Kidney capillary endothelial cell (primary cell): ENCODE data around the gene ESR1.
A peak's percentile ranks its signal among the peaks of the same experiment; 100 is the strongest.
"Not testable (repeated sequence)": the region's sequence is repeated elsewhere in the genome, so short reads cannot be mapped to it uniquely, and the experiment has no call there.

Source experiments
- DNase-seq: peaks from one replicate; pipeline ENCODE4 v3.0.0-alpha.2; 2018; ENCODE audit warnings: low spot score

The ESR1 gene

DNA sequence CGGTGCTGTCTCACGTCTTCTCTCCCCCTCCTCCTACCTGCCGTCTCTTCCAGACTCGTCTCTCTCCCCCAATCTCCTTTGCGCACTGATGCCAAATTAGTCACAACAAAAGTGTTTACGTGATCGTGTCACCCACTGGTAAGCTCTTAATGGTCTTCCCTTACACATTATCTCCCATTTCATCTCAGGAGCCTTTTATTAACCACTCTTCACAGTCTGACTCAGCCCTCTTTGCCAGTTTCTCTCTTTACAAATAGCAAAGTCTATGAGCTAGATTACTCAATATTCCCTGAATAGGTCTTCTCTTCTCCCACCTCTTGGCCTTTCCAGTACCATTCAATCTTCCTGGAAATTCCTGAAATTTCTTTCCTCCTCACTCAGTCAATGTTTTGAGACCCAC, 247.0 kb downstream of the ESR1 start:
- no peak for DNase-seq

DNA sequence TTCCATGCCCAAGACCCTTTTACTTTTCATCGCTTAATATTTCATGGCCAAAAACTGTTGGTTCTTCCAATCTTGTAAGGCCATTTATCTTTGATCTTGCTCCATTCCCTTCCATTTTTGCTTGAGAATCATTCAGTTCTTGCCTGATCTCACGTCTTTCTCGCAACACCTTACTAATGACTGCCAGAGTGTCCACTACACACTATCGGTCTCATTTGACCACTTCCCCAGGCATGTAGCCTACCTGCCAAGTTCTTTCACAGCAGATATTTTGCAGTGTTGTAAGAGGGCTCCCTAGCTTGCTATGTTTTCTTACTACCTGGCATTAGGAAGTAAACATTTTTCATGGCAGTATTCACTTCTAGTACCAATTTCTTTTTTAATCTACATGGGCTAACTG, 248.0 kb downstream of the ESR1 start:
- no peak for DNase-seq

DNA sequence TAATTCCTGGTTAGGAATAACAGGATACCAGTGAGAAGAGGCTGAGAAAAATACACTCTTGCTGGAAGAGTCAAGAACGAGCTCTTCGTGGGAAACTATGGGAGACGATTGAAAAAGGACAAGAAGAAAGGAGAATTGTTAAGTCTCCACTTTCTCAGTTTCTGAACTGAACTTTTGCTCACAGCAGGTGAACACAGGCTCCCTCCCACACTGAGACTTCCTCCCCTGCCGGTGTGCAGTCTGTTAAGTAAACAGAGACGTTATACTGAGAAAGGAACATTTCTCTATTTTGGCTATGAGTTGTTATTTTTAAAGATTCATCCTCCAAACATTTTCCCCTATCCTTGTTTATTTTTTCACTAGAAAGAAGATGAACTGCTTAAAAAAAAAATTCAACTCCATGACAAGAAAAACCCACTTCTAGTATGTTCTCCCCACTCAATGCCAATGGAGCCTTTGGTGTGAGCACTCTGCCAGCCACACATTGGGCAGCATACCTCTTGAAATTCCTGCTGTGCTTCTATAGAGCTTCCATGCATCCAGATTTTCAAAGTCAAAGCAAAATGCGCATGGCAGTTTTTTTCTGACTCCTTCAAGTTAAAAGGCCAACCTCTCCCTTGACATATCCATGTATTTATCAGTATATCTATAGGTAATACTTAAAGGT, 250.5 kb downstream of the ESR1 start:
- no peak for DNase-seq

GRCh38 chr6:152059909-152060308, 252.4 kb downstream of the ESR1 start:
- DNase-seq, result no peak

DNA sequence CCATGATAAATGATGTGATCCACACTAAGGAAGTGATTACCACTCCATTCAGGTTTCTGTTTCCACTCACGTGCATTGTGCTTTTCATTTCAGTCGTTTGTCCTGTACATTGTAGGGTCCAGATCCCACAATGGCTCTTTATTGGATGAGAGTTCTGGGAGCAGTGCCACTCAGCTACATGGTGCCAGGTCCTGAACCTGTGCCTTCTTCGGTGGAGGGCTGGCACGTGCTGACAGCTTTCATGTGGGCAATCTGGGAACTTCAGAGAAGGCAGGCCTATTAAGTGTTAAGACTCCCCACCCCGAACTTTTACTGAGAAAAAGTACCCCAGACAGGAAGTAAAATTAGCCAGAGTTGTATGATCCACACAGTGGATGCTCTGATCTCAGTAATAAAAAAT, 255.0 kb downstream of the ESR1 start:
- DNase-seq, result no peak

DNA sequence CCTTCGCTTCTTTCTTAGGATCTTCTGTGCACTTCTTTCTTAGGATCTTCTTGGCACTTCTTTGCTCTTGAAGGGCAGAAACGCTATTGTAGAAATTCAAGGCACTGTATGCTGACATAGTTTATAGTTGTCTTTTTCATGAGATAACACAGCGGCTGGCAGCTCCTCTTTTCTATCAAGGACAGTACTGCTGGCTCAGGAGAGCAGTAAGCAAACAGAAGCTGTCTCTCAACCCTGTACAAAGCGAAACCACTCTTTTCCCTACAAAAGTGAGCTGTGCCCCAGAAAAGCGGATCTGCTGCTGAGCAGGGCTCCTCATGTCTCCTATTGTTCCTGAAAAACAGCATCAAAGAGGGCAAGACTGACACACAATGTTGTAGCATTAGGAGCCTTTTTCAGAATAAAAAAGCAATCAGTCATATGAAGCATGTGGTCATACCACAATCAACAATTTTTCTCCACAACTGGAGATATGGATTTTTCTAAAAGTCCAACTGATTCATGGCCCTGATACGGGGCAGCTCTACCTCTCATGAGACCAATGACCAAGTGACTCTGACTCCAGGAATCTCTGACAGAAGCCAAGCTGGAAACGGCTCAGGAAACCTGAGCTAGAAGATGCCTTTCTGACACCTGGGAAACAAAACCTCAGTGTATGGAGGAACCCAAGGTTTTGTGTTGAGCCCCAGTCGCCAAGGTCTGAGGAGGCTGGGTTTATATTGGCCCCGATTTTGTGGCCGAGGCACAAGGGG, 255.9 kb downstream of the ESR1 start:
- no peak for DNase-seq

- no peak for DNase-seq
Measured at GRCh38 chr6:152068622-152069261, 261.3 kb downstream of the ESR1 start.

GRCh38 chr6:152070556-152070955, 263.1 kb downstream of the ESR1 start:
- no peak for DNase-seq

- DNase-seq, result no peak
Measured at GRCh38 chr6:152071318-152071717, 263.8 kb downstream of the ESR1 start.

GRCh38 chr6:152071843-152072242, 264.4 kb downstream of the ESR1 start:
- DNase-seq, result no peak

GRCh38 chr6:152076242-152076641, 268.8 kb downstream of the ESR1 start:
- DNase-seq, result not testable (repeated sequence)

- no peak for DNase-seq
Measured at GRCh38 chr6:152078001-152078400, 270.5 kb downstream of the ESR1 start.

DNA sequence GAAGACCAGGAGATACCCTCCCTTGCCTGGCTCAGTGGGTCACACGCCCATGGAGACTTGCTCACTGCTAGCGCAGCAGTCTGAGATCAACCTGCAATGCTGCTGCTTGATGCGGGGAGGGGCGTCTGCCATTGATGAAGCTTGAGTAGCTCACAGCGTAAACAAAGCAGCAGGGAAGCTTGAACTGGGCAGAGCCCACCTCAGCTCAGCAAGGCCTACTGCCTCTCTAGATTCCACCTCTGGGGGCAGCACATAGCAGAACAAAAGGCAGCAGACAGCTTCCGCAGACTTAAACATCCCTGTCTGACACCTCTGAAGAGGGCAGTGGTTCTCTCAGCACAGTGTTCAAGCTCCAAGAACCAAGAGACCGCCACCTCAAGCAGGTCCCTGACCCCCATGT, 271.3 kb downstream of the ESR1 start:
- DNase-seq, result no peak

DNA sequence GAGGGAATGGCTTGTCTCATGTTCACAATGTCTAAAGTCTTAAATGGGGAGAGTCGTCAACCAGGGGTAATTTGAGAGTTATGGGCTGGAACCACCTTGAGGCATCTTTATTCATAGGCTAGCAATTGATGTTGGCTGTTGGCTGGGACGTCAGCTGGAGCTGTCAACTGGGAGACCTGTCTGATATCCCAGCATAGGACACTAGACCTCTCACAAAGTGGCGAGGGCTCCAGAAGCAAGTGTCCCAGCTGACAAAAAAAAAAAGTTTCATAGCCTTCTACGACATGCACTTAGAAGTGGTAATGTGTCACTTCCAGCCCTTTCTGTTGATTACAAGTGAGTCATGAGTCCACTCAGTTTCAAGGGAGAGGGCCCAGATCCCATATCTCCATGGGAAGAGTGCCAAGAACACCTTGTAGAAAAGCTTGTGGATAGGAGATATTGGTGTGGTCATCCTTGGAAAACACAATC, 278.0 kb downstream of the ESR1 start:
- peak; percentile 68 for DNase-seq

GRCh38 chr6:152086223-152086873, 278.9 kb downstream of the ESR1 start:
- DNase-seq, result no peak

DNA sequence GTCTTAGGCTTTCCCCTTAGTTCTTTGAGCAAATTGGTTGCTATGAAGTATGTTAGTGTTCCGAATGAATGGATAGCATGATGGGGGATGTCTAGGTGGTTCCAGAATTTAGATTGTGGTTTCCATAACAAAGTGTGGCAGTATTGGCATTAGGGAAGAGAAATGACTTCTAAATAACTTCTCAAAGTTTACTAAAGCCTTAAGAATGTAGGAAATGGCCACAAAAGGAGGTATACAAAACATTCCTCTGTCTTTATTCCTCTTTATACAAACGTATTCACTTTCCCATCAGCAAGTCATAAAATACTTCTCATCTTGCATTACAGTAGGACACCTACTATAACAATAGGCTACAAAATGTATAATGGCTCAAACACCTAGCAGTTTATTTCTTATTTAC, 279.6 kb downstream of the ESR1 start:
- no peak for DNase-seq

GRCh38 chr6:152087701-152088100, 280.2 kb downstream of the ESR1 start:
- DNase-seq, result no peak

DNA sequence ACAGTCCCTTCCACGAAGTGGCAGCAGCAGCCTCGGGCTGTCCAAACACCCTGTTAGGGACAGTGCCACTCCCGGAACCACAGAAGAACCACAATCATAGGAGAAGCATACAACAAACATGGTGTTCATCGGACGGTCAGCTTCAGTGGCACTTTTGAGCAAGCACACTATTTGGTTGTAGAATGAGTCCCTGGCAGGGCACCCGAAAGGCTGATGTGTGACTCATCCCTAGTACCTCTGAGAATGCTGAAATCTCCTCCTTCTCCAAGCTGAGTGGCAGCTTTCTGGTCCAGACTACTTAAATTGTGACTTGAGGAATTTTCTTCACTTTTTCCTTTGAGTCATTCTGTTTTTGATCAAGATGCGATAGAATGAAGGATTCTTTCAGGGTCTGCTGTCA, 282.5 kb downstream of the ESR1 start:
- DNase-seq, result no peak

GRCh38 chr6:152091201-152091600, 283.7 kb downstream of the ESR1 start:
- DNase-seq, result no peak

- DNase-seq, result no peak
Measured at GRCh38 chr6:152091851-152092341, 284.4 kb downstream of the ESR1 start.

- DNase-seq, result no peak
Measured at GRCh38 chr6:152093711-152094110, 286.2 kb downstream of the ESR1 start.

DNA sequence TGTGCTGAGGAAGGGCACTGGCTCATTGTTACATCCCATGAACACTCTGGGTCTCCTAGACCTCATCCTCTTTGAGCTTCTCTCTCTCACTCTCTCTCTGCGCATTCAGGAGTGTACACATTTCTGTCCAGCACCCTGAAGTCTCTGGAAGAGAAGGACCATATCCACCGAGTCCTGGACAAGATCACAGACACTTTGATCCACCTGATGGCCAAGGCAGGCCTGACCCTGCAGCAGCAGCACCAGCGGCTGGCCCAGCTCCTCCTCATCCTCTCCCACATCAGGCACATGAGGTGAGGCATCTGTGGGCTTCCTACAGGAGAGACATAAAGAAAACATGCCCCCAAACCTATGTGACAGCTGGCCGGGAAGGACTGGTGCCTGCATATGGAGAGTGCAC, 286.8 kb downstream of the ESR1 start:
- no peak for DNase-seq
